ENCODE data around the gene GSTA5.
"Not testable (repeated sequence)": the region's sequence is repeated elsewhere in the genome, so short reads cannot be mapped to it uniquely, and the experiment has no call there.

GSTA5 gene

DNA sequence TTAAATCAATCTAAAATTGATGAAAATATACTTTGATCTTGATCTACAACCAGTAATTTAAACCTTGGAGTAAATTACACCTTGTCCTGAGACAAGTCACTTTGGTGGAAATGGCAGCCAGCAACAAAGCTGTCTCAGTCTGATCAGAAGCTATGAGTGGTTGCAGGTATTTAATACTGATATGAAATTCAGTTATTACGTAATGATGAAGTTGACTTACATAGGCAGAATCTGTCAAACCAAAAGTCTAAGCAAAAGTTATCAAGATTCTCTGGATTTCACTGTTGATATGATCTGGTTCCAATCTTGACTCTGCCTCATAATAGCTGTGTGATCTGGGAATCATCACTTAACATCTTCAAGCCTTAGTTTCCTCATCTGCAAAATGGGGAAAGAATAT, 27.6 kb upstream of the GSTA5 start:
- Histone ChIP-seq H3K4me1 (no peaks in the 10 kb centered on the region), H3K9me3 (no peaks in the 10 kb centered on the region), H3K36me3 (no peaks in the 10 kb centered on the region), H3K4me3 (ENCODE audit: low read depth, low read length) (no peak overlapping the region), H3K27me3 (no peaks in the 10 kb centered on the region)
- TF ChIP-seq CTCF (IDR thresholded peaks at IDR 0.05; ENCODE audit: low read depth, low read length), result no peak
- no peak for DNase-seq

- not testable (repeated sequence) for H3K4me1 ChIP-seq; H3K36me3 ChIP-seq; H3K9me3 ChIP-seq; DNase-seq; H3K4me3 ChIP-seq (ENCODE audit: low read depth, low read length)
- H3K27me3 ChIP-seq, result peaks cover 15% of the 10 kb centered on the region
These were observed 20.5 kb upstream of the GSTA5 start for GRCh38 chr6:52861151-52861550.

DNA sequence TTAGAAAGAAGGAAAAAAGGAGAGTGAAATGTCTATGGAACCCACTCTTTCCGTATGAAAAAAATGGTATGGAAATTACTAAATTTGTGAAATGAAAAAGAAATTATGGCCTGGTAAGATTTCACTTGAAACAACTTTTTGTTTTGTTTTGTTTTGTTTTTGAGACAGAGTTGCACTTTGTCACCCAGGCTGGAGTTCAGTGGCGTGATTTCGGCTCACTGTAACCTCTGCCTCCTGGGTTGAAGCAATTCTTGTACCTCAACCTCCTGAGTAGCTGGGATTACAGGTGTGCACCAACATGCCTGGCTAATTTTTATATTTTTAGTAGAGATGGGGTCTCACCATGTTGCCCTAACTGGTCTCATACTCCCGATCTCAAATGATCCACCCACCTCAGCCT, 17.8 kb upstream of the GSTA5 start:
- no peak for TF ChIP-seq CTCF (IDR thresholded peaks at IDR 0.05; ENCODE audit: low read depth, low read length)
- Histone ChIP-seq H3K4me3 (ENCODE audit: low read depth, low read length) (no peak overlapping the region), H3K36me3 (no peaks in the 10 kb centered on the region), H3K27me3 (peaks cover 15% of the 10 kb centered on the region), H3K9me3 (no peaks in the 10 kb centered on the region), H3K4me1 (no peaks in the 10 kb centered on the region)
- DNase-seq, result no peak

- not testable (repeated sequence) for H3K4me1 ChIP-seq; DNase-seq; H3K36me3 ChIP-seq; H3K4me3 ChIP-seq (ENCODE audit: low read depth, low read length); H3K9me3 ChIP-seq
- H3K27me3 ChIP-seq, result peaks cover 15% of the 10 kb centered on the region
These were observed 15.5 kb upstream of the GSTA5 start for GRCh38 chr6:52856137-52856536.

DNA sequence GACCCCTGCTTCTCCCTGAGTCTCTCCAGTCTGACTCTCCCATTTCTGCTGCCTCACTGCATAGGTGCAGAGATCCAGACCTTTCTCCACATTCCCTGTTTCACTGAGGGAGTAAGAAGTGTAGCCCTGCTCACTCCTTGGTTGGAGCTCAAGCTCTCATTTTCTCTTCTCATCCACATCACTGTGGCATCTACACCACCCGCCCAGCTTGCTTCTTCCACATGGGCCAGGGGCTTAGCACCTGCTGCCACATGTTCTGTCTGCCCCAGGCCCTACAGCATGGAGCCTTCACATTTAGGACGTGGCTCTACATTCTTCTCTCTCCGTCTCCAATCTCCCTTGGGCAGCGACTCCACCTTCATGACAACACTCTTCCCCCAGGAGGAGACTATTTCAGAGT, 8.5 kb upstream of the GSTA5 start:
- Histone ChIP-seq H3K27me3 (no peaks in the 10 kb centered on the region; the same call in 1 of the 2 replicates), H3K4me3 (ENCODE audit: low read depth, low read length) (no peak overlapping the region), H3K36me3 (no peaks in the 10 kb centered on the region), H3K9me3 (no peaks in the 10 kb centered on the region), H3K4me1 (no peaks in the 10 kb centered on the region)
- TF ChIP-seq CTCF (IDR thresholded peaks at IDR 0.05; ENCODE audit: low read depth, low read length), result no peak
- DNase-seq, result no peak

DNA sequence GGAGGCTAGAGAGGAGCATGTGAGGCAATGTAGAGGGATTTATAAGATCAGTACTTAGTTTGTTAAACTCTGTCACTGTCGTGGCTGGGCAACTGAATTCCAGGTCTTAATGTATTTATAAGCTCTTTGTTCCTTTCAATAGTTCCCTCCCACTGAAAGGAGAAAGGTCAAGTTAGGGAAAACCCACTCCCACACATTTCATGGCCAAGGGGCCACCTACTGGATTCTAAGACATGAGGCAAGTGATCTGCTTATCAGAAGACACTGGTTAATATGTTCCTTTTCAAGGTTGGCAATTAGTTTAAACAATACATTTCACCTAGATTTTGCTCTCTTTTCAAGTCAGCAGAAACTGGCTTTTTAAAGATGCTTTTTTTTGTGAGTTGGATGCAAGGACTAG, 5.4 kb upstream of the GSTA5 start:
- no peak for DNase-seq
- no peak for TF ChIP-seq CTCF (IDR thresholded peaks at IDR 0.05; ENCODE audit: low read depth, low read length)
- Histone ChIP-seq H3K4me1 (no peaks in the 10 kb centered on the region), H3K36me3 (no peaks in the 10 kb centered on the region), H3K27me3 (no peaks in the 10 kb centered on the region), H3K9me3 (no peaks in the 10 kb centered on the region), H3K4me3 (ENCODE audit: low read depth, low read length) (no peak overlapping the region)

DNA sequence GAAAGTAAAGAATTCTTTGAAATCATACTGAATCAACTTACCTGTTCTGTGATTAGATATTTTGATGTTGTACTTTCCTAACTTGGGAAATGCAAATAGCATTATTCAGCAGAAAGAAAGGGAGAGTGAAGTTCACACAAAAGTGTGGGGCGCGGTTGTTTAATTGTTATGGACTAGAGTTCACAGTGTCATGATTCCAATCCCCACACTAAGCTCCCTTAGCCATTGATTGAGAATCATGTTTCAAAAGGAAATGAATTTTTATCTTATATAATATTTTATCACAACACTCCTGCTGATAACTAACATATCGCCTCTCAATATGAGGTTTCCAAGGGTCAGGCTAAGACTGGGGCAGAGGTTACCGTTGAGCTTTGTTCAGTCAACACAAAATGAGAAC, 3.0 kb upstream of the GSTA5 start:
- Histone ChIP-seq H3K4me1 (no peaks in the 10 kb centered on the region), H3K27me3 (no peaks in the 10 kb centered on the region), H3K4me3 (ENCODE audit: low read depth, low read length) (no peak overlapping the region), H3K36me3 (no peaks in the 10 kb centered on the region), H3K9me3 (no peaks in the 10 kb centered on the region)
- no peak for TF ChIP-seq CTCF (IDR thresholded peaks at IDR 0.05; ENCODE audit: low read depth, low read length)
- DNase-seq, result no peak

All from BE2C (cell line).